H1 (cell line): Measurements from ENCODE around the gene SERPINB8. TPM values are rescaled to one million over a fixed set of nuclear protein-coding genes. Genes with fewer than 3 reads are reported as not detected.

Experiments
- CBX5 ChIP-seq: fragments of 300-800, 300-1000 bp; sonication (generic); IDR thresholded peaks from 2 replicates; pipeline ENCODE4 v1.7.1; 2016; ENCODE audit warnings: antibody characterized with exemption, low read length, low read depth
- CREB1 ChIP-seq: IDR thresholded peaks from 2 replicates; pipeline ENCODE4 v1.6.1; 2012; ENCODE audit warnings: inconsistent platforms
- E2F6 ChIP-seq: IDR thresholded peaks from 2 replicates; pipeline ENCODE4 v1.6.1; 2012; ENCODE audit warnings: inconsistent platforms
- PHF8 ChIP-seq: fragments of 200-600 bp; sonication (generic); conservative IDR thresholded peaks from 2 replicates; pipeline ENCODE4 v1.7.1; 2012; ENCODE audit warnings: low read depth, mild to moderate bottlenecking, inconsistent platforms, low read length, moderate library complexity
- RNF2 ChIP-seq: fragments of 200-900, 300-1000 bp; sonication (generic); IDR thresholded peaks from 2 replicates; pipeline ENCODE4 v1.7.1; 2016; ENCODE audit warnings: borderline replicate concordance, low read depth, mild to moderate bottlenecking, antibody characterized with exemption, low read length; ENCODE audit not compliant: poor library complexity, severe bottlenecking; ENCODE audit errors: missing control alignments
- SIX5 ChIP-seq: IDR thresholded peaks from 2 replicates; pipeline ENCODE4 v1.6.1; 2011; ENCODE audit warnings: mild to moderate bottlenecking, low read depth, low read length
- USF2 ChIP-seq: IDR thresholded peaks from 2 replicates; pipeline ENCODE4 v1.6.1; 2011; ENCODE audit warnings: low read length, improper control_type of control experiment
- polyA plus RNA-seq, 7 experiments: library from polyadenylated mRNA; depleted of rRNA in 3 of 7; stranded (reverse) in 5 of 7; unstranded in 2 of 7; fragments of >200 nt in 5 of 7; fragments of 200-250 nt in 2 of 7; gene quantifications; 1 replicate in 5 of 7; 2 replicates in 1 of 7; 4 replicates in 1 of 7; pipeline versions ENCODE4 v1.2.1 to v1.2.3, GENCODE V29; 2011 to 2013; ENCODE audit warnings: missing spikeins in 2 of 7, mixed read lengths in 2 of 7
- total RNA-seq: library from RNA; stranded (reverse); fragmentation: NEBNext Ultra II Directional; extraction: Animal tissue kit (Norgen Biotek cat#: 25700); gene quantifications from 2 replicates; pipeline ENCODE4 v1.2.1, GENCODE V29; 2021

Gene SERPINB8
- total and polyA plus RNA-seq, 2 of the 8 experiments (the other 6 are each of a cell fraction or from before 2014, with no cell fraction given), result 0.42 to 1.2 TPM

GRCh38 chr18:63987743-63988142 lies 17.9 kb downstream of the SERPINB8 start (continued):
- TF ChIP-seq E2F6 (no peak), SIX5 (no peak), RNF2 (no peak), CBX5 (no peak), PHF8 (no peak), USF2 (no peak), CREB1 (no peak)
- TF ChIP-seq, all 59 proteins: peak for 0
